ENCODE results near the gene DEFB121.

DEFB121 gene

DNA sequence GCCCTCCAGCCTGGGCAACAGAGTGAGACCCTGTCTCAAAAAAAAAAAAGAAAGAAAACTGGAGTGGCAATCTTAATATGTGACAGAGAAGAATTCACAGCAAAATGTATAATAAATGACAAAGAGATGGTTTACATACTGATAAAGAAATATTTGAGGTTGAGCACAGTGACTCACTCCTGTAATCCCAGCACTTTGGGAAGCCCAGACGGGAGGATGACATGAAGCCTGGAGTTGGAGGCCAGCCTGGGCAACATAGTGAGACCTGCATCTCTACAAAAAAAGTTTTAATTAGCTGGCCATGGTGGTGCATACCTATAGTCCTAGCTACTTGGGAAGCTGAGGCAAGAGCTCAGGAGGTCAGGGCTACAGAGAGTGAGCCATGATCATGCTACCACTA is 50.0 kb downstream of the DEFB121 start:
- no peak for DNase-seq
